ENCODE measurements around the gene OTOGL.

Gene OTOGL

GRCh38 chr12:80099259-80099658 lies at the start of gene OTOGL:
TSS of gene OTOGL (plus strand) at chr12:80099537. CDS start at chr12:80209432, 109,895 bp downstream.
- DNase-seq (ENCODE audit: low read depth in 2 of 2, low spot score in 1 of 2), result no peak

GRCh38 chr12:80050236-80050635 lies 49.1 kb upstream of the OTOGL start:
- no peak for DNase-seq (ENCODE audit: low read depth in 2 of 2, low spot score in 1 of 2)

- no peak for DNase-seq (ENCODE audit: low read depth in 2 of 2, low spot score in 1 of 2)
These were observed 46.1 kb upstream of the OTOGL start for GRCh38 chr12:80053051-80053790.

- no peak for DNase-seq (ENCODE audit: low read depth in 2 of 2, low spot score in 1 of 2)
These were observed 43.1 kb upstream of the OTOGL start for GRCh38 chr12:80056232-80056631.

- no peak for DNase-seq (ENCODE audit: low read depth in 2 of 2, low spot score in 1 of 2)
These were observed 42.5 kb upstream of the OTOGL start for GRCh38 chr12:80056845-80057244.

GRCh38 chr12:80058586-80058985 lies 40.8 kb upstream of the OTOGL start:
- DNase-seq (ENCODE audit: low read depth in 2 of 2, low spot score in 1 of 2), result no peak

DNA sequence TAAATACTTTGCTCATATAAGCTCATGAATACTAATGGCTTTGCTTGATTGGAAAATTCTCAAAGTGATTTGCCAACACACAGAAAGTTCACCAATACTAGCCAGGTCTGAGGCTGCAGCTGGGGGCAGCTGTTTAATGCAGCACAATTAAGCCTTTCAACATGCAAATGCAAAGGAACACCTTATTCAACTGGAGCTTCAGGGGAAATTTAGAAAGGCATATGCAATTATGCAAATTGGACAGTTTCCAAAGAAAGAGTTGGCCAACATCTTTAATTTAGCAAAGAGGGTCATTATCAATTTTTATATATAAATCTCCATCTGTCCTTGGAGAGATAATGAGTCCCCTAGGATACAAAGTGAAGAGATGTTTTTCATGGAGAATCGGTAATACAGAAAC lies 40.2 kb upstream of the OTOGL start:
- DNase-seq (ENCODE audit: low read depth in 2 of 2, low spot score in 1 of 2), result no peak

- DNase-seq (ENCODE audit: low read depth in 2 of 2, low spot score in 1 of 2), result no peak
These were observed 39.5 kb upstream of the OTOGL start for GRCh38 chr12:80059875-80060274.

DNA sequence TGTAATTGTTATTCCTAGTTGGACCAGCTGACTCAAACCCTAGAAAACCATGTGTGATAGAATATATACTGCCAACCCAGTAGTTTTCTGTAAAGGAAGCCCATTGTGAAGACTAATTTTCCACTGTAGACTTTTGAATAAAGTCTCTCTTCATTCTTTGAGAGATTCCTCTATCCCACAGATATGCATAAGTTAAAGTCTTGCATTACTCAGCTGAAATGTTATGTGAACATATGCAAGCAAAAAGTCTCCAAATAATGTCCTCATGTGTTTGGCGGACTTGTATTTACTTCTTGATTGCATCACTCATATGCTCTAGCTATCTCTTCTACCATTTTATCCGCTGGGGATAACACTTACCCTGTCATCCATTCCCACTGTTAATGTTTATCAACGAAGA lies 35.1 kb upstream of the OTOGL start:
- no peak for DNase-seq (ENCODE audit: low read depth in 2 of 2, low spot score in 1 of 2)

GRCh38 chr12:80064951-80065350 lies 34.4 kb upstream of the OTOGL start:
- DNase-seq (ENCODE audit: low read depth in 2 of 2, low spot score in 1 of 2), result no peak

DNA sequence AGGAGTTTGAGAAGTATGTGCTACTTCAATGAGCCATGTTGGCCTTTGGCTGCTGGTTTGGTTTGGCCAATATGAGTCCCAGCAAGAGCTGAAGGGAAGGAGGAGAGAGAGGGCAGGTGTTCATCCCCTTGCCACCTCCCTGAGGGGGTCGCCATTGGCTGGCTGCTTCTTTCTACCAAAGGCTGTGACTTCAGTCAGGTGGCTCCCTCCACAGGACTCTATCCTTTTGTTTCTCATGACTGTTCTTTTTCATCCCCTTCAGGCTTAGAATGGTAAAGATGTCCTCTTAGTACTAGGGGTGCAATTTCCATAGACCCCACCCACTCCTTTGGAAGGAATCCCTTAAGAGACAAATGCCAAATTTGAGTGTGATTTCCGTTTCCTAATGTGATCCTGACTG lies 31.2 kb upstream of the OTOGL start:
- no peak for DNase-seq (ENCODE audit: low read depth in 2 of 2, low spot score in 1 of 2)

- peak; percentile 2 to 8 for DNase-seq (ENCODE audit: low read depth in 2 of 2, low spot score in 1 of 2)
These were observed 15.3 kb upstream of the OTOGL start for GRCh38 chr12:80083892-80084614.

GRCh38 chr12:80086025-80086424 lies 13.3 kb upstream of the OTOGL start:
- no peak for DNase-seq (ENCODE audit: low read depth in 2 of 2, low spot score in 1 of 2)

DNA sequence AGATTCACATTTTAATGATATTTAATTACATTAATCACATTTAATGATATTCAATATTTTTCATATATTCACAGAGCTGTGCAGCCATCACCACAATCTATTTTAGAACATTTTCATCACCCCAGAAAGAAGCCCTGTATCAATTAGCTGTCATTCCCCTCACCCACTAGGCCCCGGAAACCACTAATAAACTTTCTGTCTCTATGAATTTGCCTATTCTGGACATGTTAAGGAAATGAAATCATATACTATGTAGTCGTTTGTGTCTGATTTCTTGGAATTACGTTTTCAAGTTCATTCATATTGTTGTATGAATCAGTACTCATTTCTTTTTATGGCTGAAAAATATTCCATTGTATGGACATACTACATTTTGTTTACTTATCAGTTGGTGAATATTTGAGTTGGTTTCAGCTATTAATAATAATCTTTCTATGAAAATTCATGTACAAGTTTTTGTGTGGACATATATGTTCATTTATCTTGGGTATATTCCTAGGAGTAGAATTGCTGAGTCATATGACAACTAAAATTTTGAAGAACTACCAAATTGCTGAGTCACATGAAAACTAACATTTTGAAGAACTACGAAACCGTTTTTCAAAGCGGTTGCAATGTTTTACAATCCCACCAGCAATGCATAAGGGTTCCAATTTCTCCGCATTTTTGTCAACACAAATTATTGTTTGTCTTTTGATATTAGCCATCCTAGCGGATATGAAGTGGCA lies 11.7 kb upstream of the OTOGL start:
- no peak for DNase-seq (ENCODE audit: low read depth in 2 of 2, low spot score in 1 of 2)

DNA sequence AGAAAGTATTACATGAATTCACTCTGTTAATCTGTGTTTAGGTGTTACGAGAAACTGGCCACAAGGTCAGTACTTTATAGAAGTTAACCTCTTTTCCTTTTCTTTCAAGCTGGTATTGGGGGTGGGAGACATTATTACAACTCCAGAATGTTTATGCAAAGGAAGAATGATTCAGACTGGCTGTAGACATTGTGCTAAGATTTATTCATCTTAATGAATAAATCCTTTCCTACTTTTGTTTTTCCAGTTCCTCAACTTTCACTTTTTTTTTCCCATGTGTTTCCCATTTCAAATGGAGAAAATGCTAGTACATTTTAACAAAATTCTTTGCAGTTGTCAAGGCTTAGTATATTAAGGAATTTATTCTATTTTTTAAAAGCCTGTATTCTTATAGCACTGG lies 1.3 kb downstream of the OTOGL start:
- no peak for DNase-seq (ENCODE audit: low read depth in 2 of 2, low spot score in 1 of 2)

DNA sequence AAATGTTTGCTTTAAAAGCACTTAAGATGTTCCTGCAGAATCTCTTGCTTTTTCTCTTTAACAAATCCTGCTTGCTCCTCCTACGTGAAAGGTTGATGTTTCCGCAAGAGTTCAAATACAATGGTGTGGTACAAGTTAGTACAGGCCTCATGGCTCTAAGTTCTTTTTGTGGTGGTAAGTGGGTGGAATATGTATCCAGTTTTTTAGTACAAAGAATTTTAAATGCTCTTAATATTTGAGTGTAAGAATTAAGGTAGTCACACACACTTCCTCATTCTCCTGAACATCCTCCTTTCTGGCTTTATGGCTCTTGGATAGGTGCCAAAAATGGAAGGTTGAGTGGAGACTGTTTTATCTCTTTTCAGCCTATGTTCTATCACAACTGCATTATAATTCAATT lies 1.8 kb downstream of the OTOGL start:
- DNase-seq (ENCODE audit: low read depth in 2 of 2, low spot score in 1 of 2), result no peak

- no peak for DNase-seq (ENCODE audit: low read depth in 2 of 2, low spot score in 1 of 2)
These were observed 7.9 kb downstream of the OTOGL start for GRCh38 chr12:80107221-80107620.

DNA sequence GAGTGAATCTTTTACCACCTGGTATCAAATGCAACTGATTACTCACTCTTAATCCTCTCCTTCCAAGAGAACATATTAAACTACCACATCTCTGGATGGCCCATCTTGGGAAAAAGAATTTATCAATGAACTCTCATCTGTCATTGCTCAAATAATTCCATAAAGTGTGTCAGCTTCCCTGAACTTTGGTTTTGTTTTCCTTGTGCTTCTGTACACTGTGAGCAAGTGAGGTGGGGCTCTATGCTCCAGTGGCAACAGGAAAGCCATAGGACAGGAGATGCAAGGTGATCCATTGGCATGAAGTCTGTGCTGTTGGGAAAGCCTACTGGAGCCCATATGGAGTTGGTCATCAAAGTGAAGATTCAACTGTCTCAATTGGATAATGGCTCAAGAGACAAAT lies 17.4 kb downstream of the OTOGL start:
- no peak for DNase-seq (ENCODE audit: low read depth in 2 of 2, low spot score in 1 of 2)

DNA sequence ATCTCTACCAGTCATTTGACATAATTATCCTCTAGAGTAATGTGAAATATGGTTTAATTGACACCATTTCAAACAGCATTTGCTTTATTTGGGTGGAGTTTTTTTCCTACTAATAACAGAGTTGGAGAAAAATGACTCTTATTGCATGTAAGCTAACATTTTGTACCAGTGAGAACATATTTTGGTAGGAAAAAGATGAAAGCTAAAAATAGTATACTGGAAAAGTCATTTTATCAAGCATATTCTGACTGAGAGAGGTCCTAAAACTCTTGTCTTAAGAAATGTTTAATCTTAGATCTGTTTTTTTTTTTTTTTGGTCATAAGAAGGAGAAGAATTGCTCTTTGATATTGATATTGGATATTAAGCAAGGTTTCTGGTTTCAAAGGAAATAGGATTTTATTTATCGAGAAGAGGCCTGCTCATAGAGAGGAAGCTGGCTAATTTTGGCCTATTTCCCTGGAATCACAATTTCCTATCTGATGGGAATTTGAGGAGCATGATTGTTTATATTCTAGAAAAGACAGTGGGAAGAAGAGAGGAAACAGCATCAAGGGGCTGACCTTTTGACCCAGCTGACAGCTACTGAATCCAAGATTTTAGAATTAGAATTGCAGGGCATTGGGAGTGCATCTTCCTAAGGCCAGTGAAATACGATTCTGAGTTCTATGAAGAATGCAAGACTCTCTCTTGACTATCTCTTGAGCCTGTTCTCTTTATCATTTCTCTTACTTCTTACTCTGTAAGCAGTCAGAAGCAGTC lies 19.4 kb downstream of the OTOGL start:
- no peak for DNase-seq (ENCODE audit: low read depth in 2 of 2, low spot score in 1 of 2)

DNA sequence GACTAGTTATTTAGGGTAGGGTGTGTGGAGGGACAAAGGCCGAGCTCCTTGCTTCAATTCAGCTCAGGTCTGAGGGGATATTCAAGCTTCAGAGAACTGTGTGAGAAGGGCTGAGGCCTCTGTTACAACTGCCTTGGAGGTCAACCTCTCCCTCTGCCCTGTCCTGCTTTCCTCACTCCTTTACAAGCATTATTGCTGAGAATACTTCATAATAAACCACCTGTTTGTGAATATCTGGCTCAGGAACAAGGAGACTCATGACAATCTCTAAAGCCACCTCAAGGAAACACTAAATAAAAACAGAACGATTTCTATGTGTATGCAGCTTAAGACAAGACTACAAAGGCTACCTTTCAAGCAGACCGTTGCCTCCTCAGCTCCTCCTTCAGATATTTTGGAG lies 21.7 kb downstream of the OTOGL start:
- no peak for DNase-seq (ENCODE audit: low read depth in 2 of 2, low spot score in 1 of 2)

DNA sequence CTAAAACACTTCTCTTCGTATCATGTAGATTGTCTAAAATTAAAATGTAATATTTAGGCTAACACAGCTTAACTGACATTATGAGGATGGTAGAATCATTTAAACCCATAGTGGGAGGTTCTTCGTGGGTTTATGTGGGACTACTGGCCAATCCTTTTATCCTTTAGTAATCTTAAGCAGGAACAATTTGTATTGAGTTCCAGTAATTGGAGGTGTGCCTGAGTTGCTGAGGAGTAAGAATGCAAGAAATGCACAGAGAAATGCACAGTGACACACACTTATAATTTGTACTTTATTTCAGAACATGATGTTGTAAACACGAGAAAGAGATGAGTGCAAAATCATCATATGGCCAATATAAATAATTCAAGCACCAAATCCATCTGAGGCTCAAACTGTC lies 22.3 kb downstream of the OTOGL start:
- no peak for DNase-seq (ENCODE audit: low read depth in 2 of 2, low spot score in 1 of 2)
